Mesothelial cell of epicardium (in vitro differentiated cells): ENCODE results near the gene PDLIM1. TPM values are rescaled to one million over a fixed set of nuclear protein-coding genes. Genes with fewer than 3 reads are reported as not detected.
A peak's percentile ranks its signal among the peaks of the same experiment; 100 is the strongest.
"Not testable (repeated sequence)": the region's sequence is repeated elsewhere in the genome, so short reads cannot be mapped to it uniquely, and the experiment has no call there.

ENCODE experiments used
- DNase-seq, 2 experiments: peaks; one replicate each; pipeline ENCODE4 v3.0.0; 2021; ENCODE audit warnings: low spot score in 2 of 2; ENCODE audit not compliant: unreplicated experiment in 2 of 2
- H3K27ac Mint-ChIP-seq: 2 replicates; pipeline ENCODE4 v1.8.0; 2021; ENCODE audit warnings: mixed read lengths
- H3K27me3 Mint-ChIP-seq: 2 replicates; pipeline ENCODE4 v1.8.0; 2021; ENCODE audit warnings: low read depth, mixed read lengths
- H3K36me3 Mint-ChIP-seq: 2 replicates; pipeline ENCODE4 v1.8.0; 2021; ENCODE audit warnings: mixed read lengths
- H3K4me1 Mint-ChIP-seq: 2 replicates; pipeline ENCODE4 v1.8.0; 2021; ENCODE audit warnings: mixed read lengths
- H3K4me3 Mint-ChIP-seq: 2 replicates; pipeline ENCODE4 v1.8.0; 2021; ENCODE audit warnings: mild to moderate bottlenecking, moderate library complexity, mixed read lengths
- H3K9me3 Mint-ChIP-seq: 2 replicates; pipeline ENCODE4 v1.8.0; 2021; ENCODE audit warnings: mixed read lengths
- CTCF ChIP-seq: fragments of 200-600 bp; sonication (generic); IDR thresholded peaks from one replicate; pipeline ENCODE4 v1.5.0; 2021; ENCODE audit warnings: antibody characterized with exemption; ENCODE audit not compliant: unreplicated experiment
- total RNA-seq: library from RNA; stranded (reverse); gene quantifications from 3 replicates; pipeline ENCODE4 v1.2.1, GENCODE V29; 2021

Gene PDLIM1
- total RNA-seq, 1 donor from 2014 or later: 121 TPM

- no peaks in the 10 kb centered on the region for H3K27me3 Mint-ChIP-seq
- H3K27ac Mint-ChIP-seq: no peak overlapping the region
- peaks cover 20% of the 10 kb centered on the region for H3K36me3 Mint-ChIP-seq
- peaks cover 9% of the 10 kb centered on the region for H3K4me1 Mint-ChIP-seq
- no peak overlapping the region for H3K4me3 Mint-ChIP-seq
- peaks cover 9% of the 10 kb centered on the region for H3K9me3 Mint-ChIP-seq
- DNase-seq: no peak
- no peak for TF ChIP-seq CTCF
Observed at GRCh38 chr10:95214793-95215192, 76.0 kb downstream of the PDLIM1 start.

- Mint-ChIP-seq H3K4me1 (peaks cover 9% of the 10 kb centered on the region), H3K9me3 (peaks cover 9% of the 10 kb centered on the region), H3K4me3 (no peak overlapping the region), H3K36me3 (peaks cover 16% of the 10 kb centered on the region), H3K27ac (no peak overlapping the region), H3K27me3 (no peaks in the 10 kb centered on the region)
- TF ChIP-seq CTCF: no peak
- no peak for DNase-seq
Observed at GRCh38 chr10:95214369-95214768, 76.4 kb downstream of the PDLIM1 start.

- TF ChIP-seq CTCF: no peak
Observed at GRCh38 chr10:95211606-95212279, 79.1 kb downstream of the PDLIM1 start.

GRCh38 chr10:95209509-95210127 lies 81.2 kb downstream of the PDLIM1 start:
- peaks cover 7% of the 10 kb centered on the region for H3K36me3 Mint-ChIP-seq
- H3K27ac Mint-ChIP-seq: no peak overlapping the region
- DNase-seq: no peak
- H3K4me3 Mint-ChIP-seq: no peak overlapping the region
- H3K4me1 Mint-ChIP-seq: peaks cover 6% of the 10 kb centered on the region
- H3K27me3 Mint-ChIP-seq: no peaks in the 10 kb centered on the region
- TF ChIP-seq CTCF: no peak
- H3K9me3 Mint-ChIP-seq: peaks cover 5% of the 10 kb centered on the region

More at GRCh38 chr10:95211606-95212279, 79.1 kb downstream of the PDLIM1 start:
- no peak for DNase-seq
- Mint-ChIP-seq H3K4me3 (no peak overlapping the region), H3K36me3 (peaks cover 14% of the 10 kb centered on the region), H3K27ac (no peak overlapping the region), H3K9me3 (peaks cover 8% of the 10 kb centered on the region), H3K4me1 (peaks cover 9% of the 10 kb centered on the region), H3K27me3 (no peaks in the 10 kb centered on the region)

DNA sequence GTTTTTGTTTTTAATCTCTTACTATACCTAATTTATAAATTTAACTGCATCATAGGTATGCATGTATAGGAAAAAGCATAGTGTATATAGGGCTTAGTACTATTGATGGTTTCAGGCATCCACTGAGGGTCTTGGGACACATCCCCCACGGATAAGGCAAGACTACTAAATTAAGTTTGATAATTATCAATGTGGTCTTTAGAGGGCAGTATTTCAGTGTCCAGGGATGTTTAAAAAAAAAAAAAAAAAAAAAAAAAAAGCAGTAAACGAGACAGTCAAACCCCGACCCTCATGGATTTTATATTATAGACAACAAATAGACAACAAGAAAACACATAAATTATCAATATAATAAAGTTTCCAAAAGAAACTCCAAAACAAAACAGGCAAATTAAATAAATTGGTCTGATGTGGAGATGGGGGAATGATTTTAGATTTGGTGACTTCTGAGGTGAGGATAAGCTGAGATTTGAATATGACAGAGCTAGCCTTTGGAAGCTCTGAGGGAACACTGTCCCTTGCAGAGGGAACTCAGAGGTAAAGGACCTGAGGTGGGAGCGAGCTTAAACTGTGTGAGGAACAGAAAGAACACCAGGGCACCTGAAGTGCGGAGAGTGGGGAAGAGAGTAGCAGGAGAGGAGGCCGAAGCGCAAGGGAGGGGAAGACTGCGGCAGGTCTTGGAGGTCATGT lies 82.0 kb downstream of the PDLIM1 start:
- peaks cover 11% of the 10 kb centered on the region for H3K36me3 Mint-ChIP-seq
- no peaks in the 10 kb centered on the region for H3K4me1 Mint-ChIP-seq
- no peak overlapping the region for H3K4me3 Mint-ChIP-seq
- no peak for DNase-seq
- no peaks in the 10 kb centered on the region for H3K27me3 Mint-ChIP-seq
- H3K9me3 Mint-ChIP-seq: peaks cover 5% of the 10 kb centered on the region
- TF ChIP-seq CTCF: peak; percentile 40
- H3K27ac Mint-ChIP-seq: no peak overlapping the region

DNA sequence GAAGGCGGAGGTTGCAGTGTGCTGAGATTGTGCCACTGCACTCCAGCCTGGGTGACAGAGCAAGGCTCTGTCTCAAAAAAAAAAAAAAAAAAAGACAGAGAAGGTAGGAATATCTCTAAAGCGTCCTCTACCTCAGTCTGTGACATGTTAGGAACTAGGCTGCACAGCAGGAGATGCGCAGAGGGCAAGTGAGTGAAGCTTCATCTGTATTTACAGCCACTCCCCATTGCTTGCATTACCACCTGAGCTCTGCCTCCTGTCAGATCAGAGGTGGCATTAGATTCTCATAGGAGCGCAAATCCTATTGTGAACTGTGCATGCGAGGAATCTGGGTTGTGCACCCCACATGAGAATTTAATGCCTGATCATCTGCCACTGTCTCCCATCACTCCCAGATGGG lies 87.9 kb downstream of the PDLIM1 start:
- not testable (repeated sequence) for H3K4me3 Mint-ChIP-seq, H3K27ac Mint-ChIP-seq, H3K27me3 Mint-ChIP-seq, DNase-seq, H3K4me1 Mint-ChIP-seq
- Mint-ChIP-seq H3K36me3 (peaks cover 25% of the 10 kb centered on the region), H3K9me3 (peaks cover 11% of the 10 kb centered on the region)
